ENCODE results near the gene SYNE1. TPM values are rescaled to one million over a fixed set of nuclear protein-coding genes. Genes with fewer than 3 reads are reported as not detected.
"Not testable (repeated sequence)": the region's sequence is repeated elsewhere in the genome, so short reads cannot be mapped to it uniquely, and the experiment has no call there.

SYNE1 gene
- polyA plus RNA-seq, 6 donors from 2014 or later = 24.1 to 50.3 (median 30.9) TPM

DNA sequence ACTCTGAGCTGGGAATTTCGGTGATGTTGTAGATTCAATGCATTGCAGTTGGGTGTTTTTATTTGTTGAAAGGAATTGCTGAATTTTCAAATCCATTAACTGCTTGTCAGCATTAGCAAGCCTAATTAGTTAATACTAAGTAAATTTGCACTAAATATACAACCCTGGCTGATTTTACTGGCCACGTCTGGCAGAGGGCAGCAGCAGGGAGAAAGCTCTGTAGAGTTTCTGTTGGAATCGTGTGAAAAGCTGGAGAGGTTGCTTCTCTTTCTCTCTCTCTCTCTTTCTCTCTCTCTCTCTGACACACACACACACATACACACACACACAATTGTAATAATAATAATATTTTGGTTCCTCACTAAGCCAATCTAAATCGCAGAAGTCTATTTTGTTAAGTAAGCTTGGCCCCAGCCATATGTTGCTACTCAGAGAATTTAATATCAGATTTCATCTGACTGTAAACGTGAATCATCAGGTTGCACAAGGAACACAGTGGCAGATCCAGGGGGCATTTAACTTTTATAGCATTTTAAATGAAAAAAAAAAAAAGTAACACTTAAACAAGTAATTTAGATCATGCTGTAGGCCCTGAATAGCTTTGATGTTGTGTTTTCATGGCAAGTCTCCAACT is 540.2 kb downstream of the SYNE1 start:
- no peak for ATAC-seq (ENCODE audit: low read depth in 2 of 2)
- DNase-seq = no peak
- Mint-ChIP-seq H3K27me3 (no peaks in the 10 kb centered on the region), H3K9me3 (no peaks in the 10 kb centered on the region), H3K27ac (no peak overlapping the region), H3K4me3 (no peak overlapping the region), H3K36me3 (no peaks in the 10 kb centered on the region), H3K4me1 (no peaks in the 10 kb centered on the region)

DNA sequence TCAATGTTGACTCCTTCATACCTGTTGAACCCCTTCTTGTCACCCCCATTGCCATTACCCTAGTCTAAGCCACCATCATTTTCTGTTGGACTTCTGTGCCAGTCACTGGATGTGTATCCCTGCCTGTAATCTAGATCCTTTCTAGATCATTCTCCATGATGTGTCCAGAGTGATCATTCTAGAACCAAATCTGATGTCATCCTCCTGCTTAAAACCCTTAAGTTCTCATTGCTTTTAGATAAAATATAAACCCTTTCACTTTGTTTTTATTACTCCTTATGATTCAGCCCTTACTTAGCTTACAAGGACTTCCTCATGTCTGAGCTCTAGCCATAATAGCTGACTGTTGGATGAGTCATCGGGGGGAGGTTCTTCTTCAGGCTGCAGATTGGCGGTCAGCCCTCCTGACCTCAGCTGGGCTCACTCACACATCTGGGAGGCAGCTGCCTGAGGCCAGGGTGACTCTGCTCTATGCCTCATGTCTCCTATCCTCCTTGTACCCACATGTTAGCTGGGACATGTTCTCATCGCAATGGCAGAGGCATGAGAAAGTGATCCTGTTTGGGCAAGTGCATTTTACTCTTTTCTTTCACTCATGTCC is 542.1 kb downstream of the SYNE1 start:
- Mint-ChIP-seq H3K27ac (no peak overlapping the region), H3K36me3 (no peaks in the 10 kb centered on the region), H3K27me3 (no peaks in the 10 kb centered on the region), H3K4me3 (no peak overlapping the region), H3K9me3 (no peaks in the 10 kb centered on the region), H3K4me1 (no peaks in the 10 kb centered on the region)
- no peak for DNase-seq
- no peak for ATAC-seq (ENCODE audit: low read depth in 2 of 2)

- no peak overlapping the region for H3K27ac Mint-ChIP-seq
- DNase-seq = no peak
- no peaks in the 10 kb centered on the region for H3K9me3 Mint-ChIP-seq
- no peaks in the 10 kb centered on the region for H3K27me3 Mint-ChIP-seq
- no peaks in the 10 kb centered on the region for H3K36me3 Mint-ChIP-seq
- no peak for ATAC-seq (ENCODE audit: low read depth in 2 of 2)
- H3K4me1 Mint-ChIP-seq = no peaks in the 10 kb centered on the region
- no peak overlapping the region for H3K4me3 Mint-ChIP-seq
These were observed 542.9 kb downstream of the SYNE1 start for GRCh38 chr6:152094276-152094675.

DNA sequence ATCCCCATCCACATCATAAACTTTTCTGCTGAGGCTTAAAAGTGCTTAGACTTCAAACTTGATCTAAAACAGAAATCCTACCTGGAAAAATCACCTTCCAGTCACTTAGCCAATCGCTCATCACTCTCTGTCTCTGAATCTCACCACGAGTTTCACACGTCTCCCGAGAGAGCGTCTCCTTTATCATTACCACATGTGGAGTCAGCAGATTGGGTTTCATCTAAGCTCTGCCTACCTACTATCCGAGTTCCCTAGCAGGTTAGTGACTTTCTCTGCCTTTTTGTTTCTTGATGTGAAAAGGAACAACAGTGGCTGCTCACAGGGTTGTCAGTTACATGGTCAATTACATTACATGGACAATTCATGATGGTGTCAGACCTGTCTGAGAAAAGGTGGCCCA is 543.5 kb downstream of the SYNE1 start:
- H3K9me3 Mint-ChIP-seq = no peaks in the 10 kb centered on the region
- ATAC-seq (ENCODE audit: low read depth in 2 of 2) (no peak), DNase-seq (no peak)
- no peaks in the 10 kb centered on the region for H3K4me1 Mint-ChIP-seq
- H3K27ac Mint-ChIP-seq = no peak overlapping the region
- H3K36me3 Mint-ChIP-seq = no peaks in the 10 kb centered on the region
- no peaks in the 10 kb centered on the region for H3K27me3 Mint-ChIP-seq
- H3K4me3 Mint-ChIP-seq = no peak overlapping the region

GRCh38 chr6:152091851-152092341 is 545.3 kb downstream of the SYNE1 start:
- DNase-seq (no peak), ATAC-seq (ENCODE audit: low read depth in 2 of 2) (no peak)
- no peak overlapping the region for H3K27ac Mint-ChIP-seq
- no peaks in the 10 kb centered on the region for H3K27me3 Mint-ChIP-seq
- no peaks in the 10 kb centered on the region for H3K36me3 Mint-ChIP-seq
- no peaks in the 10 kb centered on the region for H3K9me3 Mint-ChIP-seq
- no peak overlapping the region for H3K4me3 Mint-ChIP-seq
- H3K4me1 Mint-ChIP-seq = no peaks in the 10 kb centered on the region

DNA sequence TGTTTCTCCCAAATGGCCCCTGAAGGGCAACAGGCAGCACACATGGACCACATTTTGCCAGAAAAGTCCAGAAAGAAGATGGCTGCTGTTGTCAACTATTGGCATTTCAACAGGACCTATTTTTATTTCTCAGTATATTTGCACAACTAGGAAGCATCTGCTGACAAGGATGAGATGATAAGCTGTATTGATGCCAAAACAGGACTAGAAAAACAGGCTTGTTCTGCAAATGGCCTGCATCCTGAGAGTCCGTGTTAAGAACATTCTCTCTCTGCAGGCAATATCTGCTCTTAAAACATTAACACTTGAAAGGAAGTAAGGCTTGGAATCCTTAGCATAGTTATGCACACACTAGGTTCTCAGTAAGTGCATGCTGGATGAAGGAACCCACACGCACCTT is 546.0 kb downstream of the SYNE1 start:
- Mint-ChIP-seq H3K9me3 (no peaks in the 10 kb centered on the region), H3K4me1 (no peaks in the 10 kb centered on the region), H3K4me3 (no peak overlapping the region), H3K27me3 (no peaks in the 10 kb centered on the region), H3K27ac (peak overlapping the region in 1 of 6 donors; percentile 23), H3K36me3 (no peaks in the 10 kb centered on the region)
- ATAC-seq (ENCODE audit: low read depth in 2 of 2) (no peak), DNase-seq (no peak)

- Mint-ChIP-seq H3K4me1 (no peaks in the 10 kb centered on the region), H3K36me3 (no peaks in the 10 kb centered on the region), H3K4me3 (no peak overlapping the region), H3K27me3 (no peaks in the 10 kb centered on the region), H3K9me3 (peaks cover 0 to under 1% (median 0%) of the 10 kb centered on the region in 7 donors), H3K27ac (no peak overlapping the region)
- no peak for ATAC-seq (ENCODE audit: low read depth in 2 of 2)
- DNase-seq = no peak
These were observed 547.2 kb downstream of the SYNE1 start for GRCh38 chr6:152089992-152090391.

- no peaks in the 10 kb centered on the region for H3K36me3 Mint-ChIP-seq
- no peaks in the 10 kb centered on the region for H3K27me3 Mint-ChIP-seq
- H3K27ac Mint-ChIP-seq = no peak overlapping the region
- H3K4me1 Mint-ChIP-seq = no peaks in the 10 kb centered on the region
- H3K4me3 Mint-ChIP-seq = no peak overlapping the region
- DNase-seq = no peak
- peaks cover 0 to 9% (median 2%) of the 10 kb centered on the region in 7 donors for H3K9me3 Mint-ChIP-seq
- no peak for ATAC-seq (ENCODE audit: low read depth in 2 of 2)
These were observed 549.5 kb downstream of the SYNE1 start for GRCh38 chr6:152087701-152088100.

DNA sequence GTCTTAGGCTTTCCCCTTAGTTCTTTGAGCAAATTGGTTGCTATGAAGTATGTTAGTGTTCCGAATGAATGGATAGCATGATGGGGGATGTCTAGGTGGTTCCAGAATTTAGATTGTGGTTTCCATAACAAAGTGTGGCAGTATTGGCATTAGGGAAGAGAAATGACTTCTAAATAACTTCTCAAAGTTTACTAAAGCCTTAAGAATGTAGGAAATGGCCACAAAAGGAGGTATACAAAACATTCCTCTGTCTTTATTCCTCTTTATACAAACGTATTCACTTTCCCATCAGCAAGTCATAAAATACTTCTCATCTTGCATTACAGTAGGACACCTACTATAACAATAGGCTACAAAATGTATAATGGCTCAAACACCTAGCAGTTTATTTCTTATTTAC is 550.1 kb downstream of the SYNE1 start:
- Mint-ChIP-seq H3K27me3 (no peaks in the 10 kb centered on the region), H3K27ac (no peak overlapping the region), H3K4me1 (no peaks in the 10 kb centered on the region), H3K4me3 (no peak overlapping the region), H3K36me3 (no peaks in the 10 kb centered on the region), H3K9me3 (peaks cover 0 to 10% (median 2%) of the 10 kb centered on the region in 7 donors)
- no peak for ATAC-seq (ENCODE audit: low read depth in 2 of 2)
- DNase-seq = no peak

- DNase-seq = no peak
- Mint-ChIP-seq H3K4me3 (no peak overlapping the region), H3K4me1 (no peaks in the 10 kb centered on the region), H3K9me3 (peaks cover 0 to 10% (median 6%) of the 10 kb centered on the region in 7 donors), H3K27ac (no peak overlapping the region), H3K36me3 (no peaks in the 10 kb centered on the region), H3K27me3 (no peaks in the 10 kb centered on the region)
- no peak for ATAC-seq (ENCODE audit: low read depth in 2 of 2)
These were observed 550.8 kb downstream of the SYNE1 start for GRCh38 chr6:152086223-152086873.

- H3K36me3 Mint-ChIP-seq = no peaks in the 10 kb centered on the region
- no peak overlapping the region for H3K4me3 Mint-ChIP-seq
- H3K4me1 Mint-ChIP-seq = no peaks in the 10 kb centered on the region
- H3K9me3 Mint-ChIP-seq = peaks cover 0 to 12% (median 6%) of the 10 kb centered on the region in 7 donors
- H3K27me3 Mint-ChIP-seq = no peaks in the 10 kb centered on the region
- ATAC-seq (ENCODE audit: low read depth in 2 of 2) (no peak), DNase-seq (no peak)
- H3K27ac Mint-ChIP-seq = no peak overlapping the region
These were observed 551.7 kb downstream of the SYNE1 start for GRCh38 chr6:152085451-152085921.

DNA sequence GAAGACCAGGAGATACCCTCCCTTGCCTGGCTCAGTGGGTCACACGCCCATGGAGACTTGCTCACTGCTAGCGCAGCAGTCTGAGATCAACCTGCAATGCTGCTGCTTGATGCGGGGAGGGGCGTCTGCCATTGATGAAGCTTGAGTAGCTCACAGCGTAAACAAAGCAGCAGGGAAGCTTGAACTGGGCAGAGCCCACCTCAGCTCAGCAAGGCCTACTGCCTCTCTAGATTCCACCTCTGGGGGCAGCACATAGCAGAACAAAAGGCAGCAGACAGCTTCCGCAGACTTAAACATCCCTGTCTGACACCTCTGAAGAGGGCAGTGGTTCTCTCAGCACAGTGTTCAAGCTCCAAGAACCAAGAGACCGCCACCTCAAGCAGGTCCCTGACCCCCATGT is 558.4 kb downstream of the SYNE1 start:
- DNase-seq (no peak), ATAC-seq (ENCODE audit: low read depth in 2 of 2) (no peak)
- H3K27ac Mint-ChIP-seq = no peak overlapping the region
- peaks cover 9 to 39% (median 31%) of the 10 kb centered on the region in 7 donors for H3K9me3 Mint-ChIP-seq
- no peaks in the 10 kb centered on the region for H3K4me1 Mint-ChIP-seq
- peaks cover 8 to 15% of the 10 kb centered on the region in 2 donors for H3K36me3 Mint-ChIP-seq
- no peak overlapping the region for H3K4me3 Mint-ChIP-seq
- H3K27me3 Mint-ChIP-seq = peaks cover 0 to 3% (median 0%) of the 10 kb centered on the region in 3 donors

DNA sequence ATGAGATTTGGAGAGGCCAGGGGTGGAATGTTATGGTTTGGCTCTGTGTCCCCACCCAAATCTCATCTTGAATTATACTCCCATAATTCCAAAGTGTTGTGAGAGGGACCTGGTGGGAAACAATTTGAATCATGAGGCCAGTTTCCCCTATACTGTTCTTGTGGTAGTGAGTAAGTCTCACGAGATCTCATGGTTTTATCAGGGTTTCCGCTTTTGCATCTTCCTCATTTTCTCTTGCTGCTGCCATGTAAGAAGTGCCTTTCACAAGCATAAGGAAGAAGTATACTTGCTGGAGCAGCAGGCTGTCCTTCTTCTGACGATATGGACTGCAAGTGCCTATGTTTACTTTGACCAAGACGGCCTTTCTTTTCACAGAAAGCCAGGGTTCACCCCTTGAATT is 559.2 kb downstream of the SYNE1 start:
- peaks cover 9 to 32% (median 27%) of the 10 kb centered on the region in 7 donors for H3K9me3 Mint-ChIP-seq
- H3K4me1 Mint-ChIP-seq = no peaks in the 10 kb centered on the region
- no peak for ATAC-seq (ENCODE audit: low read depth in 2 of 2)
- H3K36me3 Mint-ChIP-seq = peaks cover 8 to 15% of the 10 kb centered on the region in 2 donors
- H3K27me3 Mint-ChIP-seq = peaks cover 0 to 3% (median 0%) of the 10 kb centered on the region in 3 donors
- H3K4me3 Mint-ChIP-seq = no peak overlapping the region
- no peak overlapping the region for H3K27ac Mint-ChIP-seq
- DNase-seq = no peak

DNA sequence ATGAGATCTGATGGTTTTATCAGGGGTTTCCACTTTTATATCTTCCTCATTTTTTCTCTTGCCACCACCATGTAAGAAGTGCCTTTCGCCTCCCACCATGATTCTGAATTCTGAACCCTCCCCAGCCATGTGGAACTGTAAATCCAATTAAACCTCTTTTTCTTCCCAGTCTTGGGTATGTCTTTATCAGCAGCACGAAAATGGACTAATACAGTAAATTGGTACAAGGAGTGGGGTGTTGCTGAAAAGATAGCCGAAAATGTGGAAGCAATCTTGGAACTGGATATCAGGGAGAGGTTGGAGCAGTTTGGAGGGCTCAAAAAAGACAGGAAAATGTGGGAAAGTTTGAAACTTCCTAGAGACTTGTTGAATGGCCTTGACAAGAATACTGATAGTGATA is 560.9 kb downstream of the SYNE1 start:
- not testable (repeated sequence) for H3K27me3 Mint-ChIP-seq; H3K27ac Mint-ChIP-seq; DNase-seq; H3K4me1 Mint-ChIP-seq; H3K4me3 Mint-ChIP-seq; ATAC-seq (ENCODE audit: low read depth in 2 of 2)
- Mint-ChIP-seq H3K9me3 (peaks cover 9 to 29% (median 22%) of the 10 kb centered on the region in 7 donors), H3K36me3 (peaks cover 8 to 15% of the 10 kb centered on the region in 2 donors)

Data from naive B cell (primary cell).